Activated effector memory CD4-positive, alpha-beta T cell treated with Interleukin-2 at 50 U/mL for 16 hours (primary cell): ENCODE results near the gene DUSP12.

Experiments used
- DNase-seq: peaks from one replicate; pipeline ENCODE4 v3.0.0-alpha.2; 2020

Gene DUSP12

GRCh38 chr1:161771161-161771560 is 21.6 kb downstream of the DUSP12 start:
- DNase-seq, result no peak

GRCh38 chr1:161771973-161772372 is 22.4 kb downstream of the DUSP12 start:
- no peak for DNase-seq

GRCh38 chr1:161772397-161772796 is 22.8 kb downstream of the DUSP12 start:
- no peak for DNase-seq

GRCh38 chr1:161773791-161774190 is 24.2 kb downstream of the DUSP12 start:
- no peak for DNase-seq

GRCh38 chr1:161777261-161777660 is 27.7 kb downstream of the DUSP12 start:
- no peak for DNase-seq

- no peak for DNase-seq
Observed at GRCh38 chr1:161778522-161778921, 28.9 kb downstream of the DUSP12 start.

- no peak for DNase-seq
Observed at GRCh38 chr1:161779393-161779792, 29.8 kb downstream of the DUSP12 start.

GRCh38 chr1:161781995-161782394 is 32.4 kb downstream of the DUSP12 start:
- no peak for DNase-seq

GRCh38 chr1:161782886-161783285 is 33.3 kb downstream of the DUSP12 start:
- no peak for DNase-seq

GRCh38 chr1:161784968-161785367 is 35.4 kb downstream of the DUSP12 start:
- no peak for DNase-seq

GRCh38 chr1:161787355-161787754 is 37.8 kb downstream of the DUSP12 start:
- no peak for DNase-seq

- no peak for DNase-seq
Observed at GRCh38 chr1:161790587-161791317, 41.2 kb downstream of the DUSP12 start.

- DNase-seq, result no peak
Observed at GRCh38 chr1:161791904-161792655, 42.5 kb downstream of the DUSP12 start.

- DNase-seq, result no peak
Observed at GRCh38 chr1:161792740-161793139, 43.2 kb downstream of the DUSP12 start.

- DNase-seq, result no peak
Observed at GRCh38 chr1:161799792-161800191, 50.2 kb downstream of the DUSP12 start.

- no peak for DNase-seq
Observed at GRCh38 chr1:161801955-161802354, 52.4 kb downstream of the DUSP12 start.

GRCh38 chr1:161803181-161803580 is 53.6 kb downstream of the DUSP12 start:
- DNase-seq, result no peak

GRCh38 chr1:161805399-161806197 is 56.0 kb downstream of the DUSP12 start:
- DNase-seq, result no peak
